Breast epithelium (tissue), 3 donors: ENCODE measurements around the gene MRPL55.

Experiments used
- CTCF ChIP-seq, 3 donors: fragments of 450-650 bp; IDR thresholded peaks; one replicate each; pipeline ENCODE4 v1.5.1; 2016 to 2017; ENCODE audit warnings: antibody characterized with exemption in 3 of 3, mild to moderate bottlenecking in 3 of 3, moderate library complexity in 3 of 3
- POLR2A ChIP-seq: fragments of 450-650 bp; IDR thresholded peaks from one replicate; pipeline ENCODE4 v1.6.1; 2016; ENCODE audit warnings: antibody characterized with exemption, mild to moderate bottlenecking, moderate library complexity

GRCh38 chr1:228147151-228147693 is 38.1 kb upstream of the MRPL55 start:
- TF ChIP-seq CTCF (IDR thresholded peaks at IDR 0.05) (no peak), POLR2A (no peak)
